ENCODE measurements around the gene TPP1. TPM values are rescaled to one million over a fixed set of nuclear protein-coding genes. Genes with fewer than 3 reads are reported as not detected.

The TPP1 gene
- total RNA-seq, 1 experiment from 2014 or later = 26.9 TPM

DNA sequence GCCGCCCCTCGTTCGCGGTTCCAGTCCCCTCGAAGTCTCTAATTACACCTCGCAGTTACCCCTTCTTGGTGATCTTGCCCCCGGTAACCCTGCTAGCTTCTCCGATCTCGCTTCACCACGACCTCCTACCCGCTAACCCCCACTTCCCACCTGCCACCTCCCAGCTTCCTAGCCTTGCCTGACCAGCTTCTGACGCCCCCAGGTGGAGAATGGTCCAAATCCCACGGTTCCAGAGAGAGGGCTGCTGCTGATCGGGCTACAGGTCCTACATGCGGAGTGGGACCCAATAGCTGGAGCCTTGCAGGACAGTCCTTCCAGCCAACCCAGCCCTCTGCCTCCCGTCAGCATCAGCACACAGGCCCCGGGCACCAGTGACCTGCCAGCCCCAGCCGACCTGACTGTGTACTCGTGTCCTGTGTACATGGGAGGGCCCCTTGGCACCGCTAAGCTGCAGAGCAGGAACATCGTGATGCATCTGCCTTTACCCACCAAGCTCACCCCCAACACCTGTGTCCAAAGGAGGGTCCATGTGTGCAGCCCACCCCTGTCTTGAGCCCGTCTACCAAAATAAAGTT, 47.7 kb downstream of the TPP1 start:
- no peak for DNase-seq (ENCODE audit: low spot score)
- in situ Hi-C loops (cut with HindIII; ENCODE audit: low sequenced_read_pairs) = no loop called here

DNA sequence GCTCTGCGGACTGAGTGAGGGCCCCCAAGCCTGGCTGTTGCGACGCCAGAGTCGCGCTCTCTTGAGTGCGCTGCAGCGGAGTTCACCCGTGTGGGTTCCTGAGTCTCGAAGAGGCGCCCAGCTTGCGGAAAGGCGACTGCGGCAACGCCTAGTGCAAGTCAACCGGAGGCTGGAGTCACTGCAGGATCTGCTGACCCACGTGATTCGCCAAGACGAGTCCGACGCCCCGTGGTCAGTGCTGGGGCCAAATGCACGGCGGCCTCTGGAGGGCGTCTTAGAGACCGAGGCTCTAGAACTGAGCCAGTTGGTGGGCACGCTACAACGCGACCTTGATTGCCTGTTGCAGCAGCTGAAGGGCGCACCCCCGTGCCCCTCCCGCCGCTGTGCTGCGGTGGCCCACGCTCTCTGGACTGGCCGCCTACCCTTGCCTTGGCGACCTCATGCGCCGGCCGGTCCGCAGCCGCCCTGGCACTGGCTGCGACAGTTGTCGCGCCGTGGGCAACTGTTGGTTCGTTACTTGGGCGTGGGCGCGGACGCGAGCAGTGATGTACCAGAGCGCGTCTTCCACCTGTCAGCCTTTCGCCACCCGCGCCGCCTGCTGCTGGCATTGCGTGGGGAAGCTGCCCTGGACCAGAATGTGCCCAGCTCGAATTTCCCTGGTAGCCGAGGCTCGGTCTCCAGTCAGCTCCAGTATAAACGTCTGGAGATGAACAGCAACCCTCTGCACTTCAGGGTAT, 48.4 kb downstream of the TPP1 start:
- DNase-seq (ENCODE audit: low spot score) = peak; percentile 16
- in situ Hi-C loops (cut with HindIII; ENCODE audit: low sequenced_read_pairs) = no loop called here

DNA sequence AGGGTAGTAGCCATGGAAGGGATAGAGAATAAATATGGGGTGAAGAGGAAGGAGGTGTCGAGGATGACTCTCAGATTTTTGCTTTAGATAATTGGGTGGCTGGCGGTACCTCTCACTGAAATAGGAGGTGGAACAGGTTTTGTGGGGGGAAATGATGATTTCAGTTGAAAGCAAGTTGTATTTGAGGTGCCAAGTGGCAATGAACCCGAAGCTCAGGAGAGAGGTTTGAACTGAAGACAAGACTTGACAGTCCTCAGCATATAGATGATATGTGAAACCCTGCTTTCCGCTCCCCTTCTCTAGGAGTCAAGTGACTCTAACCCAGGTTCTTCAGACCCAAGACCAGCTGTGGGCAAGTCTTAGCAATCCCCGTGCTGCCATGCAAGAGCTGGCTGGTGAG, 49.5 kb downstream of the TPP1 start:
- in situ Hi-C loops (cut with HindIII; ENCODE audit: low sequenced_read_pairs) = no loop called here
- DNase-seq (ENCODE audit: low spot score) = no peak

DNA sequence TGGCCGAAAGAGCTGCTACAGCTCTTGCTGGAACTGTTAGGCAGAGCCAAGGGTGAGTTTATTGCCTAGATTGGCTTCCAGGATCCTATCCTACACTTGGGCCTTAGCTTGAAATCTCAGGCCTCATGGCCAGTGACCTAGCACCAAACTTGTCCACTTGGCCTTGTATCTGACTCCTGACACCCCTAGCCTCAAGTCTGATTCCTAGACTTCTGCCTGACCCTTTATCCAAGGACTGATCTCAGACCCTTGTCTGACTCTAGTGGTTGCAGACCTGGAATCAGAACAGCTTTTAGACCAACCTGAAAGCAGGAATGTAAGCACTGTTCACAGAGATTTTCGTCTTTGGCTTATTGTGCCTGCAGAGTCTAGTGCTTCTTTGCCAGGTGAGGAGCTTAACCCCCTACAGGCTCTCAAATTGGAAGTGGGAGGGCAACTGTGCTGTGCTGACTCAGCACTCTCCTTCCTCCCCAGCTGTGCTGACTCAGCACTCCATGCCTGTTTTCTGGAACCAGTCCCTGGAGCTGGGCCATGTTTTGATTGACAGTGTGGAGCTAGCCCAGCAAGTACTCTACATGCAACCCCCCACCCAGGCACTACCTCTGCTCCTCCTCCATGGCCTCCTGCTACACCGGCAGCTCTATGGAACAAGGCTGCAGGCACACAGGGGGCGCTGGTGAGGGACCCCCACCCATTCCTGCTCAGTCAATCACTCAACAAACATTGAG, 50.9 kb downstream of the TPP1 start:
- DNase-seq (ENCODE audit: low spot score) = peak; percentile 25
- in situ Hi-C loops (cut with HindIII; ENCODE audit: low sequenced_read_pairs) = no loop called here

DNA sequence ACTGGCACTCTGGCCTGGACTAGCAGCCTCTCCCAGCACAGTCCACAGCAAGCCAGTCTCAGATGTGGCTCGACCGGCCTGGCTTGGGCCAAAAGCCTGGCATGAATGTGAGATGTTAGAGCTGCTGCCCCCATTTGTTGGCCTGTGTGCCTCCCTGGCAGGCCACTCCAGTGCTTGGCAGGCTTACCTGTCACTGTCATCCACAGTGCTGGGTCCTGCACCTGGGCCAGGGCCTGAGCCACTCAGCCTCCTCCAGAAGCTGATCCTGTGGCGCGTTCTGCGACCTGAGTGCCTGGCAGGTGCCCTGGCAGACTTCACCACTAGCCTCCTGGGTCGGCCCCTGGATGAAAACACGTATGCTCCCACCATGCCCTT, 51.9 kb downstream of the TPP1 start:
- peak; percentile 82 for DNase-seq (ENCODE audit: low spot score)
- in situ Hi-C loops (cut with HindIII; ENCODE audit: low sequenced_read_pairs) = no loop called here

DNA sequence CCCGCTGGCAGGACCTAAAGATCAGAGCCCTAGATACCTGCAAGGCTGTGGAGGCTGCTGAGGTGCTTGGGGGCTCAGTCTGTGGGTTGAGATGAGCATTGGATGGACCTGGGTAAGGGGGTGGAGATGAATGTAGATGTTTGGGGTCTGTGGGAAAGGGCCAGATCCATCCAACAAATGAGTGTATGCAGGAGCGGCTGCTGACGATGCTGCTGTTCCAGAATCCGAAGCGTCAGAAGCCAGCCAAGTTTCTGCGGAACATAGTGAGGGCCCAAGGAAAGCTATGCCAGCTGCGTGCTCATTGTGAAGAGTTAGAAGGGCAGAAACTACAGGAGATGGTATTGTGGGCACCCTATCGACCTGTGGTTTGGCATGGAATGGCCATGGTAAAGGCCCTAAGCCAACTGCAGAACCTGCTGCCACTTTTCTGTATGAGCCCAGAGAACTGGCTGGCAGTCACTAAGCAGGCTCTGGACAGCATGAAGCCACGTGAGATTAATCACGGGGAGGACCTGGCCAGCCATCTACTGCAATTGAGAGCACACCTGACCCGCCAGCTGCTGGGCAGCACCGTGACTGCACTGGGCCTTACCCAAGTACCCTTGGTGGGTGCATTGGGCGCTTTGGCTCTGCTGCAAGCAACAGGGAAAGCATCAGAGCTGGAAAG, 52.4 kb downstream of the TPP1 start:
- peak; percentile 59 for DNase-seq (ENCODE audit: low spot score)
- in situ Hi-C loops (cut with HindIII; ENCODE audit: low sequenced_read_pairs) = no loop called here

DNA sequence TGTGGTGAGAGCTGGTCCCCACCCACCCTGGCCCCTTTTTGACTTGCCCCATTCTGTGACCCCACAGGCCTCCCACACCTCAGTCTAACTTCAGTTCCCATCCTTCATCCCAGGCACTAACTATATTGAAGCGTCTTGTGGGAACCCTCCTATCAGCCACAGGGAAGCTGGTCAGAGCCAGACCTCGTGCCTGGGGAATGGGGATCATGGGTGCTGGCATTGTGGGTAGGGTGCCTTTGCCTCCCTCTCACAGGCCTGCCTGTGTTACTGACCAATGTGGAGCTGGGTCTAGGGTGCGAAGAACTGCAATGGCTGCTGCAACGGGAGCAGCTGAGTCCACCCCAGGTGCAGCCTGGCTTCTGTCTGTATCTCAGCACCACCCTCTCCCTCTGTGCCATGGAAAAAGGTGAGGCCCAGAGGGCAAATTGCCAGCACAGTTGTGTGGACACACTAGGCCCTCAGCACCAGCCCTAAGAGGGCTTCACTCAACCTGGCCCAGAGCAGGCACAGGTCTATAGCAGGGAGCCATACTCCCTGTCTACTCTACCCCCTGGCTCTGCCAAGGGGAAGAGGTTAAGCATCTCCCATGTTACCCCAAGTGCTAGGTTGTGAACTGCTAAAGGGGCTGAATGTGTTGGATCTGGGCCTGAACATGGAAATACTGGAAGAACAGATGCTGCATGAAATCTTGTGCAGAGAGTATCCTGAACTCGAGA, 53.1 kb downstream of the TPP1 start:
- in situ Hi-C loops (cut with HindIII; ENCODE audit: low sequenced_read_pairs) = no loop called here
- DNase-seq (ENCODE audit: low spot score) = no peak

DNA sequence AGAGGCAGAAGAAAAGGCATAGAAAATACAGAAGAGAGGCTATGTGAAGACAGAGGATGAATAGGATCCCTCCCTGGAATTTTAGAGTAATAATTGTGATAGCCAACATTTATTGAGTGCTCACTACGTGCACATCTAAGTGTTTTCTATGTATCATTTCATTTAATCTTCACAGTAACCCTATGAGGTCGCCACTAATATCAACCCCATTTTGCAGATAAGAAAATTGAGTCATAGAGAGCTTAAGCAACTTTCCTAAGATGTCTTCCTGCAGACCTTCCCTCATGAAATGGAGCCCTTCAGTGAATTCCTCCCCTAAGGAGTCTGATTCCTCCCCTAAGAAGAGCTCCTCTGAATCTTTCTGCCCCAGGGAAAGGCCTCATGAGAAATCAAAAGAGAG, 53.9 kb downstream of the TPP1 start:
- in situ Hi-C loops (cut with HindIII; ENCODE audit: low sequenced_read_pairs) = no loop called here
- DNase-seq (ENCODE audit: low spot score) = no peak

DNA sequence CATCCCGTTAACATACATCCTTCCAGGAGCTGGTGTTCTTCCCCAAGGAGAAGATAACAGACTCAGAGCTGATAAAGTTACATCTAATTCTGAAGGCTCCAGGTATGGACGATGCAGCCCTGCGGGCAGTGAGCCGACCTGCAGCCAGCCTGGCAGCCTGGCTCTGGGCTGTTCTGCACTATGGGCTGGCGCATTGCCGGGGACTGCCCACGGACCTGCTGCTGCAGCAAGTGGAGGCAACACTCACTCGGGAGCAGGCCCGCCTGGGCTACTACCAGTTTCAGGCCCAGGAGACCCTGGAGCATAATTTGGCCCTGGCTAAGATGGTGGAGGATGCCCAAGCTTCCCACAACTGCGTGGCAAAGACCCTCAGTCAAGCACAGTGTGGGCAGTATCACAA, 55.6 kb downstream of the TPP1 start:
- peak; percentile 22 for DNase-seq (ENCODE audit: low spot score)
- in situ Hi-C loops (cut with HindIII; ENCODE audit: low sequenced_read_pairs) = no loop called here

DNA sequence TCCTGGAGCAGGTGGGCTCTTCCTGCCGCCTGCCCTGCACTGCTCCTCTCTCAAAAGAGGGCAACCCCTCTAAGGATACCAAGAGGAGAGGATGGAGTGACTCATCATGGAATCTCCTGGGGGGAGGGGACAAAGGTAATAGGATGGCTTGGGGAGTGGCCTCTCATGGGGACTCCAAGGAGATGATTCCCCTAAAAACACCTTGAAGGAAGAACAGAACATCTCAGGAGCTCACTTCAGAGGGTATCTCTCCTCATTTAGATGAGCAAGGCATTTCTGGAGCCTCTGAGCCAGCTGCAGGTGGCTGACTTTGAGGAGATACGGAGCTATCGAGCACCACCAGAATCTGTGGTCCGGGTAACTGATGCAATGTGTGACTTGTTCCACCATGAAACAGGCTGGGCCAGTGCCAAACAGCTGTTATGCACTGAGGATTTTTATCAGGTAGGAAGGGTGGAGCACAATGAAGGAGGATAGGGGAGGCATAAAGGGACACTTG, 56.1 kb downstream of the TPP1 start:
- no peak for DNase-seq (ENCODE audit: low spot score)
- in situ Hi-C loops (cut with HindIII; ENCODE audit: low sequenced_read_pairs) = no loop called here

Other genes with a start within 250 kb of the TPP1 start
- gene SMPD1, start 228.9 kb downstream of the TPP1 start, total RNA-seq (2014; rRNA removed; shearing (Covaris generic)) = 7.3 and 14.1 TPM in 2 replicates
- gene APBB1, start 200.3 kb downstream of the TPP1 start, total RNA-seq (2014; rRNA removed; shearing (Covaris generic)) = 41.4 and 44.6 TPM in 2 replicates
- not detected in 2 replicates for gene HPX, start 178.4 kb downstream of the TPP1 start, total RNA-seq (2014; rRNA removed; shearing (Covaris generic))
- 18.1 and 48.8 TPM in 2 replicates for gene TRIM3, start 145.5 kb downstream of the TPP1 start, total RNA-seq (2014; rRNA removed; shearing (Covaris generic))
- 56.7 and 72.5 TPM in 2 replicates for gene ARFIP2, start 138.1 kb downstream of the TPP1 start, total RNA-seq (2014; rRNA removed; shearing (Covaris generic))
- gene TIMM10B, start 137.9 kb downstream of the TPP1 start, total RNA-seq (2014; rRNA removed; shearing (Covaris generic)) = 37.4 and 56.5 TPM in 2 replicates
- 2.0 and 2.5 TPM in 2 replicates for gene DNHD1, start 122.1 kb downstream of the TPP1 start, total RNA-seq (2014; rRNA removed; shearing (Covaris generic))
- gene RRP8, start 15.8 kb downstream of the TPP1 start, total RNA-seq (2014; rRNA removed; shearing (Covaris generic)) = 20.3 and 22.2 TPM in 2 replicates
- gene ILK, start 15.6 kb downstream of the TPP1 start, total RNA-seq (2014; rRNA removed; shearing (Covaris generic)) = 112 and 149 TPM in 2 replicates
- gene TAF10, start 7.2 kb downstream of the TPP1 start, total RNA-seq (2014; rRNA removed; shearing (Covaris generic)) = 62.1 and 64.5 TPM in 2 replicates
- 0.17 and 0.25 TPM in 2 replicates for gene DCHS1, start 36.4 kb upstream of the TPP1 start, total RNA-seq (2014; rRNA removed; shearing (Covaris generic))
- gene MRPL17, start 63.9 kb upstream of the TPP1 start, total RNA-seq (2014; rRNA removed; shearing (Covaris generic)) = 35.2 and 49.7 TPM in 2 replicates
- gene OR2AG2, start 152.6 kb upstream of the TPP1 start, total RNA-seq (2014; rRNA removed; shearing (Covaris generic)) = not detected in 2 replicates
- not detected in 2 replicates for gene OR2AG1, start 163.6 kb upstream of the TPP1 start, total RNA-seq (2014; rRNA removed; shearing (Covaris generic))
- gene OR6A2, start 180.3 kb upstream of the TPP1 start, total RNA-seq (2014; rRNA removed; shearing (Covaris generic)) = 0.24 TPM in 1 of 2 replicates, not detected in the other
- not detected in 2 replicates for gene OR10A5, start 226.3 kb upstream of the TPP1 start, total RNA-seq (2014; rRNA removed; shearing (Covaris generic))
- not detected in 2 replicates for gene OR10A2, start 243.6 kb upstream of the TPP1 start, total RNA-seq (2014; rRNA removed; shearing (Covaris generic))

Measured in G401 (cell line).